GM12873 (cell line): Measurements from ENCODE around the gene KCNMB4.

ENCODE experiments used
- CTCF ChIP-seq: IDR thresholded peaks from 2 replicates; pipeline ENCODE4 v1.5.1; 2012; ENCODE audit warnings: low read depth, mild to moderate bottlenecking, moderate library complexity, low read length, control low read depth; ENCODE audit not compliant: insufficient read depth; ENCODE audit errors: missing control alignments

KCNMB4 gene

GRCh38 chr12:70417121-70417520 is 51.0 kb downstream of the KCNMB4 start:
- TF ChIP-seq CTCF: no peak

- no peak for TF ChIP-seq CTCF
Measured at GRCh38 chr12:70418101-70418500, 52.0 kb downstream of the KCNMB4 start.

GRCh38 chr12:70422631-70423030 is 56.5 kb downstream of the KCNMB4 start:
- no peak for TF ChIP-seq CTCF

- TF ChIP-seq CTCF: no peak
Measured at GRCh38 chr12:70426620-70427019, 60.5 kb downstream of the KCNMB4 start.

GRCh38 chr12:70427611-70428010 is 61.5 kb downstream of the KCNMB4 start:
- no peak for TF ChIP-seq CTCF

- no peak for TF ChIP-seq CTCF
Measured at GRCh38 chr12:70430400-70430799, 64.3 kb downstream of the KCNMB4 start.

GRCh38 chr12:70436836-70437235 is 70.7 kb downstream of the KCNMB4 start:
- TF ChIP-seq CTCF: no peak
